SU-DHL-6 (cell line): ENCODE results near the gene HBEGF.

Experiments
- EZH2phosphoT487 ChIP-seq: fragments of 200-600 bp; sonication (generic), shearing (Covaris generic); conservative IDR thresholded peaks from 2 replicates; pipeline ENCODE4 v1.6.1; 2018; ENCODE audit warnings: mild to moderate bottlenecking, antibody characterized with exemption, low read length, moderate library complexity, mixed read lengths
- TF ChIP-seq, protein P1 (sequence below): fragments of 200-600 bp; sonication (generic); IDR thresholded peaks from one replicate; pipeline ENCODE4 v1.5.1; 2017; ENCODE audit warnings: antibody characterized with exemption, mild to moderate bottlenecking, low read length, moderate library complexity; ENCODE audit not compliant: insufficient read depth, poor library complexity, severe bottlenecking

DNA sequence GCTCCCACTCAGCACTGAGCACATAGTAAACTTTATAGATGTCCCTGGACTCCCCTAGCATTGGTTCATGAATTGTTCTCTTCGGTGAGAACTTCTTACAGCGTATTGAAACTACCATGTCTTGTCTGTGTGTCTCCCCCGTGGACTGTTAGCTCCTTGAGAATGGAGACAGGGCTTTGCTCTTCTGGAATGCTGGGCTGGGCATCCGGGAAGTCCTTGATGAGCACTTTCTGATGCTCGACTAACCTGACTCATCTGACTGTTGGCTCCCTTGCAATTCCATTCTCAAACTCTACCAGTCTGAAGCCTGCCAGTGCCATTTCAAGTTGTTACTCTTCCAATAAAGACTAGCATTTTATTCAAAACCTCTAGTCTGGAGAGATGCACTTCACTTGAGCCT is 28.5 kb downstream of the HBEGF start:
- TF ChIP-seq, protein P1, sequence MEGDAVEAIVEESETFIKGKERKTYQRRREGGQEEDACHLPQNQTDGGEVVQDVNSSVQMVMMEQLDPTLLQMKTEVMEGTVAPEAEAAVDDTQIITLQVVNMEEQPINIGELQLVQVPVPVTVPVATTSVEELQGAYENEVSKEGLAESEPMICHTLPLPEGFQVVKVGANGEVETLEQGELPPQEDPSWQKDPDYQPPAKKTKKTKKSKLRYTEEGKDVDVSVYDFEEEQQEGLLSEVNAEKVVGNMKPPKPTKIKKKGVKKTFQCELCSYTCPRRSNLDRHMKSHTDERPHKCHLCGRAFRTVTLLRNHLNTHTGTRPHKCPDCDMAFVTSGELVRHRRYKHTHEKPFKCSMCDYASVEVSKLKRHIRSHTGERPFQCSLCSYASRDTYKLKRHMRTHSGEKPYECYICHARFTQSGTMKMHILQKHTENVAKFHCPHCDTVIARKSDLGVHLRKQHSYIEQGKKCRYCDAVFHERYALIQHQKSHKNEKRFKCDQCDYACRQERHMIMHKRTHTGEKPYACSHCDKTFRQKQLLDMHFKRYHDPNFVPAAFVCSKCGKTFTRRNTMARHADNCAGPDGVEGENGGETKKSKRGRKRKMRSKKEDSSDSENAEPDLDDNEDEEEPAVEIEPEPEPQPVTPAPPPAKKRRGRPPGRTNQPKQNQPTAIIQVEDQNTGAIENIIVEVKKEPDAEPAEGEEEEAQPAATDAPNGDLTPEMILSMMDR = no peak
- TF ChIP-seq EZH2phosphoT487 = no peak
